Neuronal stem cell (in vitro differentiated cells): ENCODE measurements around the gene NPR3. TPM values are rescaled to one million over a fixed set of nuclear protein-coding genes. Genes with fewer than 3 reads are reported as not detected.

Source experiments
- DNase-seq: peaks from one replicate; pipeline ENCODE4 v3.0.0-alpha.2; 2013; ENCODE audit warnings: low spot score
- H2AFZ ChIP-seq: one replicate; pipeline ENCODE4 v1.6.1; 2013; ENCODE audit warnings: mild to moderate bottlenecking, low read length, inconsistent platforms
- H2AK5ac ChIP-seq: 2 replicates; pipeline ENCODE4 v1.6.1; 2013; ENCODE audit warnings: low read depth, mild to moderate bottlenecking, inconsistent platforms, low read length, moderate library complexity, mixed read lengths
- H2BK120ac ChIP-seq: 2 replicates; pipeline ENCODE4 v1.6.1; 2013; ENCODE audit warnings: low read depth, mild to moderate bottlenecking, inconsistent platforms, low read length, moderate library complexity, mixed read lengths
- H2BK12ac ChIP-seq: one replicate; pipeline ENCODE4 v1.6.1; 2013; ENCODE audit warnings: low read length, inconsistent platforms
- H2BK15ac ChIP-seq: 2 replicates; pipeline ENCODE4 v1.6.1; 2013; ENCODE audit warnings: mild to moderate bottlenecking, low read length, inconsistent platforms, mixed read lengths
- H2BK5ac ChIP-seq: one replicate; pipeline ENCODE4 v1.6.1; 2013; ENCODE audit warnings: inconsistent platforms, mild to moderate bottlenecking, low read length, moderate library complexity
- H3K14ac ChIP-seq: one replicate; pipeline ENCODE4 v1.6.1; 2013; ENCODE audit warnings: low read length, inconsistent platforms
- H3K18ac ChIP-seq: 2 replicates; pipeline ENCODE4 v1.6.1; 2013; ENCODE audit warnings: low read length, inconsistent platforms
- H3K23ac ChIP-seq: 2 replicates; pipeline ENCODE4 v1.6.1; 2013; ENCODE audit warnings: low read depth, mild to moderate bottlenecking, mixed read lengths, low read length, inconsistent platforms; ENCODE audit not compliant: poor library complexity
- H3K27ac ChIP-seq: replicated peaks from 3 replicates; pipeline ENCODE4 v1.5.1; 2013; ENCODE audit warnings: low read length, inconsistent platforms
- H3K27me3 ChIP-seq, 3 experiments: 2 replicates each; pipeline ENCODE4 v1.6.1; 2013; ENCODE audit warnings: low read length in 3 of 3, mild to moderate bottlenecking in 2 of 3, inconsistent platforms in 1 of 3, low read depth in 1 of 3, mixed read lengths in 1 of 3, moderate library complexity in 1 of 3; ENCODE audit not compliant: control insufficient read depth in 3 of 3, insufficient read depth in 3 of 3
- H3K36me3 ChIP-seq, 2 donors: replicated peaks in 1 of 2; 2 replicates each; pipeline ENCODE4 v1.6.1; 2013; ENCODE audit warnings: low read length in 2 of 2; ENCODE audit not compliant: control insufficient read depth in 2 of 2, insufficient read depth in 2 of 2
- H3K4ac ChIP-seq: 2 replicates; pipeline ENCODE4 v1.6.1; 2013; ENCODE audit warnings: inconsistent platforms, mild to moderate bottlenecking, low read length, moderate library complexity
- H3K4me1 ChIP-seq, 2 donors: 1 replicate in 1 of 2; 2 replicates in 1 of 2; pipeline ENCODE4 v1.6.1; 2013; ENCODE audit warnings: low read length in 2 of 2, low read depth in 1 of 2; ENCODE audit not compliant: control insufficient read depth in 2 of 2, insufficient read depth in 1 of 2
- H3K4me2 ChIP-seq: one replicate; pipeline ENCODE4 v1.6.1; 2013; ENCODE audit warnings: mild to moderate bottlenecking, low read length, inconsistent platforms; ENCODE audit not compliant: insufficient read depth, poor library complexity, severe bottlenecking
- H3K4me3 ChIP-seq, 2 donors: 2 replicates each; pipeline ENCODE4 v1.5.1; 2013; ENCODE audit warnings: low read length in 2 of 2, mild to moderate bottlenecking in 2 of 2, inconsistent platforms in 1 of 2, moderate library complexity in 1 of 2
- H3K79me1 ChIP-seq: one replicate; pipeline ENCODE4 v1.6.1; 2013; ENCODE audit warnings: low read depth, mild to moderate bottlenecking, inconsistent platforms, low read length, moderate library complexity
- H3K9ac ChIP-seq: one replicate; pipeline ENCODE4 v1.6.1; 2013; ENCODE audit warnings: mild to moderate bottlenecking, low read depth, low read length, inconsistent platforms; ENCODE audit not compliant: poor library complexity
- H3K9me3 ChIP-seq, 2 donors: replicated peaks in 1 of 2; 2 replicates each; pipeline versions ENCODE3 to v1.6.1; 2013; ENCODE audit warnings: low read length in 2 of 2, mild to moderate bottlenecking in 2 of 2, inconsistent platforms in 1 of 2, low read depth in 1 of 2, mixed read lengths in 1 of 2, moderate library complexity in 1 of 2; ENCODE audit not compliant: control insufficient read depth in 2 of 2, insufficient read depth in 1 of 2
- H4K8ac ChIP-seq: one replicate; pipeline ENCODE4 v1.6.1; 2013; ENCODE audit warnings: low read depth, mild to moderate bottlenecking, inconsistent platforms, low read length, moderate library complexity
- H4K91ac ChIP-seq: one replicate; pipeline ENCODE4 v1.6.1; 2013; ENCODE audit warnings: low read length, low read depth, mild to moderate bottlenecking, inconsistent platforms; ENCODE audit not compliant: poor library complexity
- WGBS, 2 donors: extraction: QIAGEN DNeasy Blood & Tissue Kit; methylation state at CpG; one replicate each; pipeline ENCODE4 v1.1.7; 2013; ENCODE audit warnings: missing lambda C conversion rate in 2 of 2, mixed read lengths in 1 of 2; ENCODE audit not compliant: insufficient read length in 2 of 2, insufficient replicate concordance in 1 of 2; ENCODE audit errors: extremely low coverage in 2 of 2; 5-methylcytosine and 5-hydroxymethylcytosine counted together
- polyA plus RNA-seq, 2 experiments: library from polyadenylated mRNA; stranded (reverse); fragments of 200-250 nt; gene quantifications; one replicate each; pipeline ENCODE4 v1.2.3, GENCODE V29; 2013

Gene NPR3, protein sequence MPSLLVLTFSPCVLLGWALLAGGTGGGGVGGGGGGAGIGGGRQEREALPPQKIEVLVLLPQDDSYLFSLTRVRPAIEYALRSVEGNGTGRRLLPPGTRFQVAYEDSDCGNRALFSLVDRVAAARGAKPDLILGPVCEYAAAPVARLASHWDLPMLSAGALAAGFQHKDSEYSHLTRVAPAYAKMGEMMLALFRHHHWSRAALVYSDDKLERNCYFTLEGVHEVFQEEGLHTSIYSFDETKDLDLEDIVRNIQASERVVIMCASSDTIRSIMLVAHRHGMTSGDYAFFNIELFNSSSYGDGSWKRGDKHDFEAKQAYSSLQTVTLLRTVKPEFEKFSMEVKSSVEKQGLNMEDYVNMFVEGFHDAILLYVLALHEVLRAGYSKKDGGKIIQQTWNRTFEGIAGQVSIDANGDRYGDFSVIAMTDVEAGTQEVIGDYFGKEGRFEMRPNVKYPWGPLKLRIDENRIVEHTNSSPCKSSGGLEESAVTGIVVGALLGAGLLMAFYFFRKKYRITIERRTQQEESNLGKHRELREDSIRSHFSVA
- polyA plus RNA-seq (2013, experiment 1 of 2), result 0.07 TPM
- 0.04 TPM for polyA plus RNA-seq (2013, experiment 2 of 2)

DNA sequence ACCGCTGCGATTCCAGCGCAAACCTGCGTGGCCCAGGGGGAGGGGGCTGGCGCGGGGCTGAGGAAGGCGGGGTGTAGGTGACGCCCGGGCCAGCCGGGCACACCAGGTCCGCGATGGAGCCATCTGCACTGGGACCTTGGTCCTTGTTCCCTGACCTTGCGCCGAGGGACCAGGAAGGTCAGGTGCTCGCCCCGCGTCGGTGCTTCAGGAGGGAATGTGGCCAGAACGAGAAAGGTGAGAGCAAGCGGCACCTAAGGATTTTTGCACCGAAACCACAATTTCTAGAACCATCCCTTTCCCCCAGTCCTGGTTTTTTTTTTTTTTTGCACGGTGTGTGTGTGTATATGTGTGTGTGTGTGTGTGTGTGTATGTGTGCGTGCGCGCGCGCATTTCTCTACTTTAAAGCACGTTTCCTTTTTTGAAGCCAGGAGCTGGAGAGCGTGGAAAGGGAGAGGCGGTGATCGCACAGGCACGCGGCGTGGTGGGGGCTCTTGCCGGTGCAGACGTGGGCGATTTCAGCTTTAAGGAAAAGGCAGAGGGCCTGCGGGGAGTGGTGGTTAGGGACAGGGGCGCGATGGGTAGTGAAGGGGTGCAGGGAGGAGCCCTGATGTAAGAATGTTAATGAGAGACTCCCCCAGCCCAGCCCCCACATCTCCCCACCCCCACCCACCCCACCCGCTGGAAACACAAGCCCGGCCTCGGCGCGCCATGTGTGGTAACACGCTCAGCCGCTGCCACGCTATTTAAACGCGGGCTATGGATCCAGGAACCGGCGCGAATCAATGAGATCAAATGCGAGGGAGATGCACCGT lies at the start of gene NPR3:
NPR3 (plus strand) TSS at position 772 of the 812 bp plus-strand sequence. CDS start 456 bp downstream, outside the sequence.
- H4K91ac ChIP-seq, result no peak within 1 kb of the TSS
- DNase-seq, result peak; percentile 40
- H3K4me2 ChIP-seq, result peak within 1 kb of the TSS; percentile 95
- no peak within 1 kb of the TSS for H3K14ac ChIP-seq
- no peak within 1 kb of the TSS for H3K27ac ChIP-seq
- H3K4ac ChIP-seq, result no peak within 1 kb of the TSS
- H4K8ac ChIP-seq, result no peak within 1 kb of the TSS
- H3K27me3 ChIP-seq, result peaks cover 26 to 78% (median 67%) of the 10 kb centered on the region in 3 experiments
- H3K4me3 ChIP-seq, result peak within 1 kb of the TSS; percentile 34 to 59
- H2BK5ac ChIP-seq, result no peak within 1 kb of the TSS
- peak within 1 kb of the TSS; percentile 49 for H2BK15ac ChIP-seq
- no peak within 1 kb of the TSS for H2AK5ac ChIP-seq
- H3K36me3 ChIP-seq, result no peaks in the 10 kb centered on the region
- H3K9ac ChIP-seq, result no peak within 1 kb of the TSS
- H2BK120ac ChIP-seq, result peak within 1 kb of the TSS; percentile 72
- peak within 1 kb of the TSS; percentile 31 for H3K18ac ChIP-seq
- WGBS, 2 donors, result no CpG with 5 or more reads among the region's 55 CpGs
- peak within 1 kb of the TSS; percentile 91 for H3K23ac ChIP-seq
- no peaks in the 10 kb centered on the region for H3K79me1 ChIP-seq
- peaks cover 4 to 20% of the 10 kb centered on the region in 2 donors for H3K4me1 ChIP-seq
- H2AFZ ChIP-seq, result peak within 1 kb of the TSS; percentile 83
- no peak within 1 kb of the TSS for H2BK12ac ChIP-seq
- H3K9me3 ChIP-seq, result peaks cover 0 to 6% of the 10 kb centered on the region in 2 donors

- Histone ChIP-seq H4K8ac (no peak overlapping the region), H3K79me1 (no peaks in the 10 kb centered on the region), H2BK15ac (no peak overlapping the region), H3K4me1 (no peaks in the 10 kb centered on the region), H3K4me3 (no peak overlapping the region), H3K14ac (no peak overlapping the region), H3K18ac (no peak overlapping the region), H3K27ac (no peak overlapping the region), H2AFZ (no peak overlapping the region), H2AK5ac (no peak overlapping the region), H3K9ac (no peak overlapping the region), H3K36me3 (no peaks in the 10 kb centered on the region), H2BK5ac (no peak overlapping the region), H3K27me3 (no peaks in the 10 kb centered on the region), H3K23ac (no peak overlapping the region), H3K4ac (no peak overlapping the region), H2BK12ac (no peak overlapping the region), H3K9me3 (peaks cover 0 to 5% of the 10 kb centered on the region in 2 donors), H2BK120ac (no peak overlapping the region), H4K91ac (no peak overlapping the region), H3K4me2 (no peak overlapping the region)
- DNase-seq, result no peak
- no CpG with 5 or more reads among the region's 8 CpGs for WGBS, 2 donors
Observed at GRCh38 chr5:32664523-32664922, 46.6 kb upstream of the NPR3 start.

DNA sequence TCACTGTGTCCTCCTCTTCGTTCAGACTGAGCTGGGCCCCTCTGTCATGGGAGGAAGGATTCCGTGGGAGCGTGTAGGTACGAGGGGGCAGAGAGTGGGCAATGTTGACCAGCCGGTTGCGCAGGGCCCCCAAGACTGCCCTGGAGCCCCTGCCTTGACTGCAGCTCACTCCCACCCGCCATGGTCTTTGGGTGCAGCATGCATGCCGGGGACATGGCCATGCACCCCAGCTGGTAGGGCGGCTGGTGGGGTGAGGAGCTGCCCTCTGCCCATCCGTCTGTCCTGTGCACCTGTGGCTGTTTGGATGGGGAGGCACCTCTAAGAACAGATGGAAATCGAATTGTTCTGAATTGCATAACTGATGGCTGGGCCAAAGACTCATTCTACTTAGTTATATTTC lies 42.6 kb upstream of the NPR3 start:
- no peak overlapping the region for H3K4ac ChIP-seq
- H2BK15ac ChIP-seq, result no peak overlapping the region
- H3K27ac ChIP-seq, result no peak overlapping the region
- H2AFZ ChIP-seq, result no peak overlapping the region
- no peak overlapping the region for H2AK5ac ChIP-seq
- no peak overlapping the region for H3K4me2 ChIP-seq
- DNase-seq, result no peak
- no peaks in the 10 kb centered on the region for H3K4me1 ChIP-seq
- H3K18ac ChIP-seq, result peak overlapping the region; percentile 68
- H4K8ac ChIP-seq, result no peak overlapping the region
- no peak overlapping the region for H3K14ac ChIP-seq
- H2BK5ac ChIP-seq, result no peak overlapping the region
- no peak overlapping the region for H4K91ac ChIP-seq
- H3K4me3 ChIP-seq, result no peak overlapping the region
- H3K27me3 ChIP-seq, result no peaks in the 10 kb centered on the region
- no peaks in the 10 kb centered on the region for H3K36me3 ChIP-seq
- no peak overlapping the region for H3K23ac ChIP-seq
- WGBS, 2 donors, result no CpG with 5 or more reads among the region's 11 CpGs
- no peak overlapping the region for H2BK12ac ChIP-seq
- H3K9ac ChIP-seq, result no peak overlapping the region
- H2BK120ac ChIP-seq, result no peak overlapping the region
- H3K9me3 ChIP-seq, result peaks cover 0 to 5% of the 10 kb centered on the region in 2 donors
- no peaks in the 10 kb centered on the region for H3K79me1 ChIP-seq
